Skeletal muscle satellite cell (primary cell): ENCODE measurements around the gene STARD7.

ENCODE experiments used
- H3K27me3 ChIP-seq: 2 replicates; pipeline ENCODE4 v1.7.0; 2013; ENCODE audit warnings: low read length; ENCODE audit not compliant: control insufficient read depth, insufficient read depth
- H3K36me3 ChIP-seq: 2 replicates; pipeline ENCODE4 v1.7.0; 2013; ENCODE audit warnings: mild to moderate bottlenecking, control low read depth, low read length; ENCODE audit not compliant: insufficient read depth
- H3K4me1 ChIP-seq: 2 replicates; pipeline ENCODE4 v1.7.0; 2013; ENCODE audit warnings: low read length; ENCODE audit not compliant: control insufficient read depth, insufficient read depth
- H3K4me2 ChIP-seq: 2 replicates; pipeline ENCODE4 v1.7.0; 2013; ENCODE audit warnings: mild to moderate bottlenecking, low read length
- H3K4me3 ChIP-seq: 2 replicates; pipeline ENCODE4 v1.7.0; 2013; ENCODE audit warnings: low read length
- H3K9ac ChIP-seq: 2 replicates; pipeline ENCODE4 v1.7.0; 2013; ENCODE audit warnings: mild to moderate bottlenecking, low read depth, low read length, moderate library complexity
- H3K9me3 ChIP-seq: replicated peaks from 2 replicates; pipeline ENCODE4 v1.7.0; 2013; ENCODE audit warnings: mild to moderate bottlenecking, control low read depth, low read length

STARD7 gene

DNA sequence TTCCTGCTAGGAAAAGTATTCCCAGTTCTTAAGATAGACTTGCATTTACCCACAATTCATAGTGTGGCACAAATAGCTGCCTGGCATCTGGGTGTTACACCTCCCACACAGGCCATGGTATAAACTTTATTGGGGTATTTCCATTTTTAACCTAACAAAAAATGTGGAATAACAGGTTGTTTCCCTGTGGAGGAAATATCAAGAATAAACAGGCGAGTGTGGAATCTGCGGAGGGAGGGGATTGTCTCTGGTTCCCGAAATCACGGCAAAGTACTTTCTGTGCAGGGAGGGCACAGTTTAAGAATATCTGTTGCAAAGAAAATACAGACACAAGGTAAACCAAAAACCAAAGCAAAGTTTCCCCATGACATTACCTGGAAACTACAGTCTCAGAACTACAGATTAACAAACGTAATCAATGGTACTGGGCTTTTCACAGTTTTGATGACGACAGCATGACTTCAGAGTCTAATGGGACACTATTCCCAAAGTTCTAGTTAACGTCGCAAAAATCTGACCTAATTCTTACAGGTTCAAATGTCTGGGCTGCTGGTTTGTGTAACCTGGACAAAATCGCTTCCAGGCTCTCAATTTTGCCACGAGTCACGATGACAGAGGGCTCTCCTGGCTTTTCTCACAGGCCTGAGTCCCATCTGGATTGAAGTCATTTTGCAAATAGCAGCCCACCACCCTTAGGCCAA is 1.4 kb downstream of the STARD7 start:
- no peaks in the 10 kb centered on the region for H3K9me3 ChIP-seq
- peak overlapping the region; percentile 99 for H3K4me3 ChIP-seq
- H3K27me3 ChIP-seq = no peaks in the 10 kb centered on the region
- H3K4me1 ChIP-seq = peaks cover 56% of the 10 kb centered on the region
- peak overlapping the region; percentile 99 for H3K9ac ChIP-seq
- peaks cover 4% of the 10 kb centered on the region for H3K36me3 ChIP-seq
- peak overlapping the region; percentile 85 for H3K4me2 ChIP-seq

DNA sequence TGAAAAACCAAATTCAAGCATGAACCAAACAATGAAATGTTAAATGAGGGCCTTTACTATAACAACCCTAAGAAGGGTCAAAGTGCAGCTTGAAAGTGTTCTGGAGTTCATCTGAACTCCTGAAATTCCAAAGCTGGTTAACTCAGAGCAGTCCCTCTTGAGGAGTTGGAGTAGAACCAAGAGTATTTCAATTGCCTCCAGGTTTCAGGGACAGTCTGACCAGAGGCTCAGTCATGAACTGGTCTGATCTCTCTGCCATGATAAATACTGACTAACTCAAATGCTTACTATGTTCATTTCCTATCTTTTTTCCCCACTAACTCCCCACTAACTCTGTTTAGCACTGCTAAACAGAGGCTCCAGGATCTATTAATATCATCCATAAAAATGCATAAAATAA is 2.7 kb downstream of the STARD7 start:
- no peaks in the 10 kb centered on the region for H3K27me3 ChIP-seq
- peaks cover 4% of the 10 kb centered on the region for H3K36me3 ChIP-seq
- H3K4me1 ChIP-seq = peaks cover 59% of the 10 kb centered on the region
- H3K9ac ChIP-seq = peak overlapping the region; percentile 76
- peak overlapping the region; percentile 78 for H3K4me2 ChIP-seq
- no peaks in the 10 kb centered on the region for H3K9me3 ChIP-seq
- H3K4me3 ChIP-seq = peak overlapping the region; percentile 55

DNA sequence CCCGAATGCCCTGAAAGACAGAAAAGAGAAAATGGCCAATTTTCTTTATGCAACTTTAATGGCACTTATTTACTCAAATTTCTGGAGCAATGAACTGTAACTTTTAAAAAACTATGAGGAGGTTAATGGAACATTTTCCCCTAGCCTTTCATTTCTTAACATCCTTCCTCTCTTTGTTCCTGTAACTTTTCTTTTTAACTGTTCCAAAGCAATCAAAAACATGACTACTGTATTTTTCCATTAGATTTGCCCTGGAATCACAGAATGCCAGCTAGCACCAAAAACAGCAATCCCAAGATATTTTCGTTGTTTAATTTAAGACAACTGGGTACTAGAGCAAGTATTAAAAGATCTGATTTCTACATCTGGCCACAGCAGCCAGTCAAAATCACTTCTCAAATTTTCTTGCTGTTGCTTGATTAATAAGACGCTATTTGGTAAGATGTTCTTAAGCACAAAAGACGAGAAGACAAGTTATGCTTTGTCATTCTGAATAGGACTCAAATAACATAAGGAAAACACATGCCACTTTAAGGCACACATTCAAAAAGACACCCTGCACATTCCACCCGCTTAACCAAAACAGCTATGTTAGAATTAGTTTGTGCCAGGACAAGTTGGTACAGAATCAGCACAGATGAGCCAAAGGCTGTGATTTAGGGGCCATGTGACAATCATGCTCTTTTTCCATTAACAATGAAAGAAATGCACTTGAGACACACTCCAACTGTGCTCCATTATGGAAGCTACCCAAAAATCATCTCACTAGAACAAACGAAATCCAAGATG is 3.6 kb downstream of the STARD7 start:
- peak overlapping the region; percentile 76 for H3K9ac ChIP-seq
- peak overlapping the region; percentile 55 for H3K4me3 ChIP-seq
- no peaks in the 10 kb centered on the region for H3K27me3 ChIP-seq
- H3K36me3 ChIP-seq = peaks cover 4% of the 10 kb centered on the region
- peak overlapping the region; percentile 78 for H3K4me2 ChIP-seq
- no peaks in the 10 kb centered on the region for H3K9me3 ChIP-seq
- H3K4me1 ChIP-seq = peaks cover 59% of the 10 kb centered on the region

DNA sequence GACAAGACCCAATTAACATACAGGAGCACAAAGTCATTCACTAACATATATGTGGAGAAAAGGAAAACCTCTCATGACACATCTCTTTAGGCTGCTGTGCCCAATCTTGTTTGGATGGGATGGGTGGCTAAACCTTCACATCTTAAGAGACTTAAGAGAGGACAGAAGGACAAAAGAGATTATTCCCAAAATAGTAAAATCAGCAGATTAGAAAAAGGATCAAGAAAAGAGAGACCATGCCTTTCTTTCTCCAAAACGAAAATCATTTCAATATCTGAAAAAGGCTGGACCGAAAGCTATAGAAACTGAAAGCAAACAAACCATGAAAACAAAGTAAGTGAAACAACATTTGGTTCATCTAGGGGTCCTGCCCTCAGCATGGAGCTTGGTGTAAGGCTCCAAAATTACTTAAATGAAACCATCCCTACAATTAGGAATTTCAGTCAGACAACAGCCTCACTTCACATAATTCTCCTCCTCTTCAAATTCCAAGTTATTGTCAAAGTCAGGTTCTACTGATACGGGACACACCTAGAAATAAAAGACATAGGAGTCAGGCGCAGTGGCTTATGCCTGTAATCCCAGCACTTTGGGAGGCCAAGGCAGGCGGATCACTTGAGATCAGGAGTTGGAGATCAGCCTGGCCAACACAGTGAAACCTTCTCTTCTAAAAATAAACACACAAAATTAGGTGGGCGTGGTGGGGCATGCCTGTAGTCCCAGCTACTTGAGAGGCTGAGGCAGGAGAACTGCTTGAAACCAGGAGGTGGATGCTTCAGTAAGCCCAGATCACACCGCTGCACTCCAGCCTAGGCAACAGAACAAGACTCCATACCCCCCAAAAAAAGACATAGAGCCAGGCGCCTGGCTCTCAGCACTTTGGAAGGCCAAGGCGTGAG is 5.2 kb downstream of the STARD7 start:
- Histone ChIP-seq H3K9me3 (no peaks in the 10 kb centered on the region), H3K4me3 (no peak overlapping the region), H3K4me1 (peaks cover 67% of the 10 kb centered on the region), H3K9ac (no peak overlapping the region), H3K4me2 (peak overlapping the region; percentile 78), H3K36me3 (peaks cover 4% of the 10 kb centered on the region), H3K27me3 (no peaks in the 10 kb centered on the region)

DNA sequence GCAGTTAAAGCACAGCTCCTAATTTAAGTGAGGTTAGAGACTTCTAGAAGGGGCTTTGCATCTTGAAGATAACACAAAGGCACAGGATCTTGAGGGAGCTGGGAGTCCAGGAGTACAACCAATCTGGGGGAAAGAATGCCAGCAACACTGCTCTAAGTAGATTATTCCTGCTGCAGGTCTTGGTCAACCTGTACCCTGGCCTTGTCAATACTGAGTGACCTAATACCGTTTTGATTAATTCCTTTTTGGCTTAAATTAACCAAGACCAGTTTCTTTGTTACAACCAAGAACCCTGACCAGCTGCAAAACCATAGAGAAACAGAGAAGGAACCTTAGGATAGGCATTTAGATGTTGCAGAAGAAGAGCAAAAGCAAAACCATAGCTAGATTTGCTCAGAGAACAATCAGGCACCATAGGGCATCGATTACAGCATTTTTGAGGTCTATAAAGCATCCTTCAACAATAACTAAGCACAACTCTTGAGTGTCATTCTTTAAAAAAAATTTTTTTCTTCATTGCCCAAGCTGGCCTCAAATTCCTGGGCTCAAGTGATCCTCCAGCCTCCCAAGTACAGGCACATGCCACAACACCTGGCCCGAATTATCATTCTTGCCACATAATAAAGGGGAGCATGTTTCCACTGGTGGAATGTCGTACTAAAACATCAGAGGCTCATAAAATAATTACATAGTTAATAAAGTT is 6.3 kb downstream of the STARD7 start:
- Histone ChIP-seq H3K9me3 (no peaks in the 10 kb centered on the region), H3K9ac (no peak overlapping the region), H3K4me3 (no peak overlapping the region), H3K36me3 (peaks cover 4% of the 10 kb centered on the region), H3K4me1 (peaks cover 74% of the 10 kb centered on the region), H3K27me3 (no peaks in the 10 kb centered on the region), H3K4me2 (peak overlapping the region; percentile 31)

DNA sequence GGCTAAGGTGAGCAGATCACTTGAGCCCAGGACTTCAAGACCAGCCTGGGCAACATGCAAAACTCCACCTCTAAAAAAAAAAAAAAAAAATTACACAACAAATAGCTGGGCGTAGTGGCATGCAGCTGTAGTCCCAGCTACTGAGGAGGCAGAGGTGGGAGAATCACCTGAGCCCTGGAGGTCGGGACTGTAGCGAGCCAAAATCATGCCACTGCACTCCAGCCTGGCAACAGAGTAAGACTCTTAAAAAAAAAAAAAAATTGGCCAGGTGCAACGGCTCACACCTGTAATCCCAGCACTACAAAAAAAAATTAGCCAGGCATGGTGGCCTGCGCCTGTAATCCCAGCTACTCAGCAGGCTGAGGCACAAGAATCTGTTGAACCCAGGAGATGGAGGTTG is 7.3 kb downstream of the STARD7 start:
- no peaks in the 10 kb centered on the region for H3K9me3 ChIP-seq
- peaks cover 4% of the 10 kb centered on the region for H3K36me3 ChIP-seq
- no peaks in the 10 kb centered on the region for H3K27me3 ChIP-seq
- H3K4me2 ChIP-seq = no peak overlapping the region
- no peak overlapping the region for H3K9ac ChIP-seq
- peaks cover 69% of the 10 kb centered on the region for H3K4me1 ChIP-seq
- no peak overlapping the region for H3K4me3 ChIP-seq

DNA sequence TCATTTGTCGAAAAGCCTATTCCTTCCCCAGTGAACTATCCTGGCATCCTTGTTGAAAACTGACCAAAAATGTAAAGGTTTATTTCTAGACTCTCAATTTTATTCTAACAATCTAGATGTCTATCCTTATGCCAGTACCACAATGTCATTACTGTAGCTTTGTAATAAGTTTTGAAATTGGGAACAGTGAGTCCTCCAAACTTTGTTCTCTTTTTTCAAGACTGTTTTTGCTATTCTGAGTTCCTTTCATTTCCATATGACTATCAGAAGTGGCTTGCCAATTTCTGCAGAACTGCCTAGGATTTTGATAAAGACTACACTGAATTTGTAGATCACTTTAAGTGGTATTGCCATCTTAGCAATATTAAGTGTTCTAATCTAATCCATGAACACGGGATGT is 9.7 kb downstream of the STARD7 start:
- Histone ChIP-seq H3K9ac (no peak overlapping the region), H3K4me1 (peaks cover 62% of the 10 kb centered on the region), H3K4me2 (no peak overlapping the region), H3K4me3 (no peak overlapping the region), H3K27me3 (no peaks in the 10 kb centered on the region), H3K36me3 (peaks cover 17% of the 10 kb centered on the region), H3K9me3 (no peaks in the 10 kb centered on the region)

DNA sequence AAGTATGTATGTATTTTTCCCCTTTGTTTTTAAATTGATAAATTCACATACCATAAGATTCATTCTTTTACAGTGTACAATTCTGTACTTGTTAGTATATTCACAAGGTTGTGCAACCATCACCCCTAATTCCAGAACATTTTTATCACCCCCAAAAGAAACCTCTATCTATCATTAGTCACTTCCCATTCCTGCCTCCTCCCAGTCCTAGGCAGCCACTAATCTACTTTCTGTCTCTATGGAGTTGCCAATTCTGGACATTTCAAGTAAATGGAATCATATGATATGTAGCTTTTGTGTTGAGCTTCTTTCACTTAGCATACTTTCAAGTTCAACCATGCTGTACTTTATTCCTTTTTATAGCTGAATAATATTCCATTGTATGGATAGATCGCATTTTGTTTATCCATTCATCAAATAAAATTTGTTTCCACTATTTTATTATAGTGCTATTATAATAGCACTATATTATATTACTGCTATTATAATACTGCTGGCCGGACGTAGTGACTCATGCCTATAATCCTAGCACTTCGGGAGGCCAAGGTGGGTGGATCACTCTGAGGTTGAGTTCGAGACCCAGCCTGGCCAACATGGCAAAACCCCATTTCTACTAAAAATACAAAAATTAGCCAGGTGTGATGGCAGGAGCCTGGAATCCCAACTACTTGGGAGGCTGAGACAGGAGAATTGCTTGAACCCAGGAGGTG is 10.9 kb downstream of the STARD7 start:
- peaks cover 50% of the 10 kb centered on the region for H3K4me1 ChIP-seq
- H3K9me3 ChIP-seq = no peaks in the 10 kb centered on the region
- no peak overlapping the region for H3K4me2 ChIP-seq
- no peak overlapping the region for H3K4me3 ChIP-seq
- peaks cover 25% of the 10 kb centered on the region for H3K36me3 ChIP-seq
- H3K9ac ChIP-seq = no peak overlapping the region
- no peaks in the 10 kb centered on the region for H3K27me3 ChIP-seq

DNA sequence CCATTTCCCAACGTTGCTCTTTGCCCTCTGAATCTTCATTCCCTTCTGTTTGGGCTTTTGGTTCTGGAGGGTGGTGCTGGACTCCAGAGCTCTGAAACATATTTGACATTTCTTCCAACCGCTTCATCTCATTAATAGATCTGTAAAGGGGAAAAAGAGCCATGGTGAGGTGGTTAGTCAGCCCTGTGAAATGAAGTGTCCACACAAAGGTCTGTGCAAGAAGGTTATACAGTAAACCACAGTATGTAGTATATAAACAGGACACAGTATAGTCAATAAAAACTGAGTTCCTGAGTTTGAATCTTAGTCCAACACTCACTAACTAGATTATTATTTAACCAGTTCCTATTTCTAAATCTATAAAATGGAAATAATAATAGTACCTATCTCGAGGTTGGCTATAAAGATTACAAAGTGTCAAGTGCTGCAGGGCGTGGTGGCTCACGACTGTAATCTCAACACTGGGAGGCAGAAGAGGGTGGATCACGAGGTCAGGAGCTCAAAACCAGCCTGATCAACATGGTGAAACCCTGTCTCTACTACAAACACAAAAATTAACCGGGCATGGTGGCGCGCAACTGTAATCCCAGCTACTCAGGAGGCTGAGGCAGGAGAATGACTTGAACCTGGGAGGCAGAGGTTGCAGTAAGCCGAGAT is 13.1 kb downstream of the STARD7 start:
- H3K27me3 ChIP-seq = no peaks in the 10 kb centered on the region
- H3K36me3 ChIP-seq = peaks cover 47% of the 10 kb centered on the region
- no peak overlapping the region for H3K4me3 ChIP-seq
- peaks cover 42% of the 10 kb centered on the region for H3K4me1 ChIP-seq
- no peaks in the 10 kb centered on the region for H3K9me3 ChIP-seq
- H3K9ac ChIP-seq = peak overlapping the region; percentile 18
- H3K4me2 ChIP-seq = peak overlapping the region; percentile 45

DNA sequence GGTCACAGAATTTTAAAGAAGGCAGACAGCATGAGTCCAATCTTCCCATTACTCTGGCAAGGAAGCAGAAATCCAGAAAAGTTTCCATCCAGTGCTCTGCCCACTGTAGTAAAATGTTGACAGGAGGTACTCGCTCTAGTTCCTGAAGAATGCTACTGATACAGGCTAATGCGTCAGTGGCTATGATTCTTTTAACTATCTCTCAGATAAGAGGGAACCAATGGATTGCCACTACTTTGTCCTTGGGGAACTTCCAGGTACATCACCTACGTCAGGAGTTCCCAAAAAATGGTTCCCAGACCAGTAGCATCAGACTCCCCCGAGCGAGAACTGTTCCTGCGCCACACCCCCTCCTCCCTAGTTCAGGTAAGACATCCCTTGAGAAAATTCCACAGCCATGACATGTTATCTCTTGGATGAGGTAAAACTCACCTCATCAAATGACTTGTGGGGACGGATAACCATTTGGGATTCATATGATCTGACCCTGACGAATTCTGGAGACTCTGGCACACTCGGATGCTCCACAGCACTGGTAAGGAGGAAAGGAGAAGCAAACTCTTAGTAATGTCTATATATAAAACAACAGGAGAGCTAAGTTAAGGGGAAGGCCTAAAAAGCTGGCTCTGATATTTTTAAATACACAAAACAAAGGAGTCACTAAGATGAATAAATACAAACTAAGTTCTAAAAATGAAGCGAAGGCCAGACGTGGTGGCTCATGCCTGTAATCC is 16.5 kb downstream of the STARD7 start:
- H3K4me1 ChIP-seq = peaks cover 18% of the 10 kb centered on the region
- H3K36me3 ChIP-seq = peaks cover 65% of the 10 kb centered on the region
- H3K4me3 ChIP-seq = no peak overlapping the region
- H3K4me2 ChIP-seq = no peak overlapping the region
- no peaks in the 10 kb centered on the region for H3K27me3 ChIP-seq
- no peaks in the 10 kb centered on the region for H3K9me3 ChIP-seq
- no peak overlapping the region for H3K9ac ChIP-seq
